BJ (cell line): ENCODE measurements around the gene ADGB. TPM values are rescaled to one million over a fixed set of nuclear protein-coding genes. Genes with fewer than 3 reads are reported as not detected.

Source experiments
- CTCF ChIA-PET: fragments of 350-600 bp; formaldehyde crosslinking; extraction: SDS; loops from one replicate; lab custom pipeline; 2021; ENCODE audit warnings: antibody characterized with exemption, inconsistent platforms; lab: Yijun Ruan, JAX
- POLR2A ChIA-PET: fragments of 300-600 bp; sonication (Branson Sonifier 250); formaldehyde crosslinking; extraction: SDS; loops from one replicate; lab custom pipeline; 2021; ENCODE audit warnings: antibody characterized with exemption; lab: Charles Lee
- DNase-seq: peaks from one replicate; pipeline ENCODE4 v3.0.0-alpha.2; 2011; ENCODE audit warnings: low read depth
- H3K27me3 ChIP-seq: 2 replicates; pipeline ENCODE4 v1.6.0; 2011; ENCODE audit warnings: low read length; ENCODE audit not compliant: control insufficient read depth, insufficient read depth
- H3K36me3 ChIP-seq: 2 replicates; pipeline ENCODE4 v1.5.1; 2011; ENCODE audit warnings: low read length; ENCODE audit not compliant: control insufficient read depth, insufficient read depth
- H3K4me3 ChIP-seq: 2 replicates; pipeline ENCODE4 v1.5.1; 2011; ENCODE audit warnings: low read depth, mild to moderate bottlenecking, control low read depth, low read length
- polyA plus RNA-seq: library from polyadenylated mRNA; depleted of rRNA; stranded (reverse); fragments of >200 nt; gene quantifications from 2 replicates; pipeline ENCODE4 v1.2.3, GENCODE V29; 2011
- TF ChIP-seq, protein P1 (sequence below): IDR thresholded peaks from 2 replicates; pipeline ENCODE4 v1.5.1; 2011; ENCODE audit warnings: low read depth, mild to moderate bottlenecking, control low read depth, inconsistent platforms, low read length, moderate library complexity; ENCODE audit not compliant: insufficient read depth

Gene ADGB
- polyA plus RNA-seq, 1 experiment, result not detected

DNA sequence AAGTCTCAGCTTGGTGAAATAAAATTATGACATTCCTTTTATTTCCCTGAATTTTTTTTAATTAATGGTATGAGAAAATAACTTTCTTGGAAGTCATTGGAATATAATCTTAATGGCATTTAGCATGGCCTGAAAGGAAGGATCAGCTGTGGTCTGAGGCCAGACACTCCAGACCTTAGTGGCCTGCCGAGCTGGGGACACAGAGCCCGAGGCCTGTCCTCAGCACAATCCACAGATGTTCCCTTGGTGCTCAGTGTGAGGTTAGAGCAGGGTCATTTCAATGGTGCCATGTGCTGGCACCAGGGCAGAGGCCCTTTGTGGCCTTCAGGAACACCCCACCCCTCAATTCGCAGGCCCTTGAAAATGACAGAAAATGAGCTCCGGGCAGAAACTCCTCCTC, 120.6 kb downstream of the ADGB start:
- CTCF ChIA-PET, result no interaction called here
- TF ChIP-seq, protein P1, sequence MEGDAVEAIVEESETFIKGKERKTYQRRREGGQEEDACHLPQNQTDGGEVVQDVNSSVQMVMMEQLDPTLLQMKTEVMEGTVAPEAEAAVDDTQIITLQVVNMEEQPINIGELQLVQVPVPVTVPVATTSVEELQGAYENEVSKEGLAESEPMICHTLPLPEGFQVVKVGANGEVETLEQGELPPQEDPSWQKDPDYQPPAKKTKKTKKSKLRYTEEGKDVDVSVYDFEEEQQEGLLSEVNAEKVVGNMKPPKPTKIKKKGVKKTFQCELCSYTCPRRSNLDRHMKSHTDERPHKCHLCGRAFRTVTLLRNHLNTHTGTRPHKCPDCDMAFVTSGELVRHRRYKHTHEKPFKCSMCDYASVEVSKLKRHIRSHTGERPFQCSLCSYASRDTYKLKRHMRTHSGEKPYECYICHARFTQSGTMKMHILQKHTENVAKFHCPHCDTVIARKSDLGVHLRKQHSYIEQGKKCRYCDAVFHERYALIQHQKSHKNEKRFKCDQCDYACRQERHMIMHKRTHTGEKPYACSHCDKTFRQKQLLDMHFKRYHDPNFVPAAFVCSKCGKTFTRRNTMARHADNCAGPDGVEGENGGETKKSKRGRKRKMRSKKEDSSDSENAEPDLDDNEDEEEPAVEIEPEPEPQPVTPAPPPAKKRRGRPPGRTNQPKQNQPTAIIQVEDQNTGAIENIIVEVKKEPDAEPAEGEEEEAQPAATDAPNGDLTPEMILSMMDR, result no peak
- no peak for DNase-seq

GRCh38 chr6:146739696-146740095, 140.9 kb downstream of the ADGB start:
- Histone ChIP-seq H3K4me3 (no peak overlapping the region), H3K27me3 (no peaks in the 10 kb centered on the region), H3K36me3 (no peaks in the 10 kb centered on the region)
- CTCF ChIA-PET, result no interaction called here
- POLR2A ChIA-PET, result no interaction called here
- TF ChIP-seq, protein P1, result no peak
- no peak for DNase-seq

More for the DNA sequence above, 120.6 kb downstream of the ADGB start:
- H3K4me3 ChIP-seq, result no peak overlapping the region
- no peaks in the 10 kb centered on the region for H3K36me3 ChIP-seq
- no peaks in the 10 kb centered on the region for H3K27me3 ChIP-seq
- POLR2A ChIA-PET, result no interaction called here

GRCh38 chr6:146741609-146742008, 142.8 kb downstream of the ADGB start:
- DNase-seq, result peak; percentile 6
- no peaks in the 10 kb centered on the region for H3K27me3 ChIP-seq
- H3K4me3 ChIP-seq, result no peak overlapping the region
- CTCF ChIA-PET, result no interaction called here
- no peaks in the 10 kb centered on the region for H3K36me3 ChIP-seq
- POLR2A ChIA-PET, result no interaction called here
- TF ChIP-seq, protein P1, result no peak

- TF ChIP-seq, protein P1, result no peak
- Histone ChIP-seq H3K4me3 (no peak overlapping the region), H3K36me3 (no peaks in the 10 kb centered on the region), H3K27me3 (no peaks in the 10 kb centered on the region)
- no peak for DNase-seq
- ChIA-PET POLR2A (no interaction called here), CTCF (no interaction called here)
These were observed 154.5 kb downstream of the ADGB start for GRCh38 chr6:146753306-146753705.

GRCh38 chr6:146767632-146768031, 168.9 kb downstream of the ADGB start:
- CTCF ChIA-PET, result no interaction called here
- TF ChIP-seq, protein P1, result no peak

More at GRCh38 chr6:146767632-146768031, 168.9 kb downstream of the ADGB start:
- DNase-seq, result no peak
- Histone ChIP-seq H3K4me3 (no peak overlapping the region), H3K27me3 (no peaks in the 10 kb centered on the region), H3K36me3 (no peaks in the 10 kb centered on the region)
- POLR2A ChIA-PET, result no interaction called here
